PC-9 (cell line): ENCODE data around the gene TBCE. TPM values are rescaled to one million over a fixed set of nuclear protein-coding genes. Genes with fewer than 3 reads are reported as not detected.

ENCODE experiments used
- BruUV-seq: library from RNA; stranded (reverse); fragments of 400-500 nt; replicated peaks from 2 replicates; lab custom pipeline; 2021; lab: Mats Ljungman, UMichigan
- CTCF ChIA-PET: fragments of 300-600 bp; sonication (Branson Sonifier 250); formaldehyde crosslinking; loops from one replicate; lab custom pipeline; 2022; ENCODE audit warnings: antibody characterized with exemption; lab: Charles Lee
- POLR2A ChIA-PET: fragments of 300-600 bp; sonication (Branson Sonifier 250); formaldehyde crosslinking; loops from one replicate; lab custom pipeline; 2022; ENCODE audit warnings: antibody characterized with exemption; ENCODE audit not compliant: unreplicated experiment; lab: Charles Lee
- DNase-seq, 2 experiments: peaks; one replicate each; pipeline versions ENCODE4 v3.0.0 to v3.0.0-alpha.2; 2015 to 2022; ENCODE audit warnings: mixed read lengths in 1 of 2
- H2AFZ ChIP-seq: fragments of 200-600 bp; sonication (generic); 2 replicates; pipeline ENCODE4 v1.8.1; 2017; ENCODE audit warnings: antibody characterized with exemption
- H3F3A ChIP-seq: fragments of 200-600 bp; sonication (generic); 2 replicates; pipeline ENCODE4 v1.8.1; 2017; ENCODE audit warnings: antibody characterized with exemption, mild to moderate bottlenecking, low read depth; ENCODE audit not compliant: insufficient read depth
- H3K27ac ChIP-seq: fragments of 200-600 bp; sonication (generic); 2 replicates; pipeline ENCODE4 v1.6.1; 2016; ENCODE audit warnings: mixed run types
- H3K27me3 ChIP-seq: fragments of 200-600 bp; sonication (generic); 2 replicates; pipeline ENCODE4 v1.6.1; 2016; ENCODE audit warnings: low read depth, mixed run types; ENCODE audit not compliant: insufficient read depth
- H3K36me3 ChIP-seq: fragments of 200-600 bp; sonication (generic); 2 replicates; pipeline ENCODE4 v1.6.1; 2016; ENCODE audit warnings: low read depth, mixed run types
- H3K4me1 ChIP-seq: fragments of 200-600 bp; sonication (generic); replicated peaks from 2 replicates; pipeline ENCODE4 v1.6.1; 2016; ENCODE audit warnings: mixed run types; ENCODE audit not compliant: insufficient read depth
- H3K4me2 ChIP-seq: fragments of 200-600 bp; sonication (generic); 2 replicates; pipeline ENCODE4 v1.6.1; 2017; ENCODE audit warnings: mixed run types
- H3K4me3 ChIP-seq: fragments of 200-600 bp; sonication (generic); 2 replicates; pipeline ENCODE4 v1.6.1; 2016; ENCODE audit warnings: mixed run types
- H3K79me2 ChIP-seq: fragments of 200-600 bp; sonication (generic); 2 replicates; pipeline ENCODE4 v1.6.1; 2017; ENCODE audit warnings: low read depth, mixed run types
- H3K9me2 ChIP-seq: fragments of 200-600 bp; sonication (generic); 2 replicates; pipeline ENCODE4 v1.8.1; 2017; ENCODE audit warnings: mild to moderate bottlenecking; ENCODE audit not compliant: insufficient read depth
- H3K9me3 ChIP-seq: fragments of 200-600 bp; sonication (generic); 2 replicates; pipeline ENCODE4 v1.8.1; 2016; ENCODE audit warnings: low read depth; ENCODE audit not compliant: insufficient read depth
- H4K20me1 ChIP-seq: fragments of 200-600 bp; sonication (generic); 2 replicates; pipeline ENCODE4 v1.8.1; 2017; ENCODE audit not compliant: insufficient read depth
- EZH2 ChIP-seq: fragments of 200-600 bp; sonication (generic); IDR thresholded peaks from 2 replicates; pipeline ENCODE4 v1.8.0; 2017; ENCODE audit warnings: antibody characterized with exemption, low read depth
- intact Hi-C: fragments of 100-400 bp; cut with micrococcal nuclease; formaldehyde crosslinking; loops from one replicate; pipeline ENCODE4 v1.10.0; 2022; ENCODE audit not compliant: unreplicated experiment
- total RNA-seq: library from RNA; stranded (reverse); gene quantifications from 2 replicates; pipeline ENCODE4 v1.2.3, GENCODE V29; 2021
- TF ChIP-seq, protein P1 (sequence below): fragments of 200-600 bp; sonication (generic); conservative IDR thresholded peaks from 2 replicates; pipeline ENCODE4 v1.6.1; 2017; ENCODE audit warnings: mixed run types, antibody characterized with exemption, mild to moderate bottlenecking, moderate library complexity

The TBCE gene
- total RNA-seq, 1 experiment from 2014 or later = 18.9 TPM

DNA sequence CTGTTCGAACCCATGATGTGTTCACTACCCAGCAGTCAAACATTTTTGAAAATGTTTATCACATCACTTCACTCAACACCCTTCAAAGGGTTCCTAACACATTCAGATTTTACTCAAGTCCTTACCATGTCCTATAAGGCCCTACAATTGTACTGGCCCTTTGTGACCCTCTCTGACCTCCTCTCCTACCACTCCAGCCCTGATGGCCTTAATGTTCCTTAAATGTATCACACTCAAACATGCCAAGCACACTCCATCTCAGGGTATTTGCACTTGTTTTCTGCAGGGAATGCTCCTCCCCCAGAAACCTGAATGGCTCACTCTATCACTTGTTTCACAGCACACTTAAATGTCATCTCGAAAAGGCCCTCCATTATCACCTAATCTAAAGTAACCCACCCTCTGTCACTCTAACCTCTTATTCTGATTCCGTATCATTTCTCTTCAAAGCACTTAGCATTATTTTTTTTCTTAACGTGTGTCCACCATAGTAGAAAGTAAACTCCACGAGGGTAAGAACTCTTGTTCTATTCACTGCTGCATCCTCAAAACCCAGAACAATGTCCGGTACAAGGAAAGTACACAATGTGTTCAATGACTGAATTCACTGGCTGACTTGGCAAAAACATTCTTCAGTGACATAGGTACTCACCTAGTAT lies 46.6 kb upstream of the TBCE start:
- H3K36me3 ChIP-seq = peaks cover 22% of the 10 kb centered on the region; the same call in 1 of the 2 replicates
- H4K20me1 ChIP-seq = peaks cover 54% of the 10 kb centered on the region
- H3K27ac ChIP-seq = no peak overlapping the region
- H3F3A ChIP-seq = peaks cover 6% of the 10 kb centered on the region; the same call in 1 of the 2 replicates
- ChIA-PET POLR2A (no interaction called here), CTCF (no interaction called here)
- H3K4me1 ChIP-seq = peaks cover 18% of the 10 kb centered on the region
- no peak for DNase-seq
- BruUV-seq = no TSS peak
- no peaks in the 10 kb centered on the region for H3K9me2 ChIP-seq
- H3K9me3 ChIP-seq = no peaks in the 10 kb centered on the region
- intact Hi-C loops = loop anchor here (10.0 kb wide), 1 partner anchor 196 kb away; the partner anchor contains the start of gene TOMM20
- H3K79me2 ChIP-seq = peaks cover 99% of the 10 kb centered on the region
- H2AFZ ChIP-seq = no peak overlapping the region
- H3K4me2 ChIP-seq = no peak overlapping the region
- TF ChIP-seq, protein P1, sequence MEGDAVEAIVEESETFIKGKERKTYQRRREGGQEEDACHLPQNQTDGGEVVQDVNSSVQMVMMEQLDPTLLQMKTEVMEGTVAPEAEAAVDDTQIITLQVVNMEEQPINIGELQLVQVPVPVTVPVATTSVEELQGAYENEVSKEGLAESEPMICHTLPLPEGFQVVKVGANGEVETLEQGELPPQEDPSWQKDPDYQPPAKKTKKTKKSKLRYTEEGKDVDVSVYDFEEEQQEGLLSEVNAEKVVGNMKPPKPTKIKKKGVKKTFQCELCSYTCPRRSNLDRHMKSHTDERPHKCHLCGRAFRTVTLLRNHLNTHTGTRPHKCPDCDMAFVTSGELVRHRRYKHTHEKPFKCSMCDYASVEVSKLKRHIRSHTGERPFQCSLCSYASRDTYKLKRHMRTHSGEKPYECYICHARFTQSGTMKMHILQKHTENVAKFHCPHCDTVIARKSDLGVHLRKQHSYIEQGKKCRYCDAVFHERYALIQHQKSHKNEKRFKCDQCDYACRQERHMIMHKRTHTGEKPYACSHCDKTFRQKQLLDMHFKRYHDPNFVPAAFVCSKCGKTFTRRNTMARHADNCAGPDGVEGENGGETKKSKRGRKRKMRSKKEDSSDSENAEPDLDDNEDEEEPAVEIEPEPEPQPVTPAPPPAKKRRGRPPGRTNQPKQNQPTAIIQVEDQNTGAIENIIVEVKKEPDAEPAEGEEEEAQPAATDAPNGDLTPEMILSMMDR = no peak
- no peak for TF ChIP-seq EZH2
- no peaks in the 10 kb centered on the region for H3K27me3 ChIP-seq
- H3K4me3 ChIP-seq = no peak overlapping the region

DNA sequence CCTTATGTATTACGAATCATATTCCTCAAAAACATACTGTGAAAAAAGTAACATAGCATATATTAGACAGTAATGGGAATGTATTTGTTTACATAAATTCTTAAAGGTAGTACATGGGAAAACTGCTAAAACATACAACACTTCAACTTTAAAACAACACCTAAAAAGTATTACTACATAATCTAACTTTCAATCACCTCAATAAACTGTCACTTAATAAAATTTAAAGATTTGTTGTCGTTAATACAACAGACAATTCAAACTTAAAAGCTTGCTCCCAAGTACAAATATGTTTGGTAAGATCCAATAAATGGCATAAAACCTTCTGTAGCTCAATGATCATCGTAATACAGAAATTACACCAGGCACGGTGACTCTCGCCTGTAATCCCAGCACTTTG lies 42.9 kb upstream of the TBCE start:
- no TSS peak for BruUV-seq

DNA sequence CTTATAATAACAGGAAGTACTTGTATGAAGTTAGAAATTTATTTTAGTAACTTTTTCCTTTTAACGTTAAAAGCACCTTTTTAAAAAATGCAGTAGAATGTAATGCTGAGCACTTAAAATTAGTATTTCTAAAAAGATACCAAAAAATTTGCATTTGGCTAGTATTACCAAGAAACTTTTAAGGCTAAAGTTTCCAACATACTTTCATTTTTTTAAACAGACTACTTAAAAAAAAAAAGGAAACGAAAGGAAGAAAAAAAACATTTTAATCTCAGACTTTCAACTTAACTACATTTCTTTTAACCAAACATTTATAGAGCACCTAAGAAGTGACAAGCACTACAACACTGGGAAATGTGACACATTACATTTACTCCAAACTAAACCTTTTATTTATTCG lies 42.1 kb upstream of the TBCE start:
- intact Hi-C loops = loop anchor here (5.0 to 10.0 kb wide), 3 partner anchors 163 to 953 kb away; partner anchors contain the start of genes COA6, RBM34 and TOMM20

More for the DNA sequence above, 42.9 kb upstream of the TBCE start:
- Histone ChIP-seq H3F3A (peaks cover 5% of the 10 kb centered on the region), H2AFZ (no peak overlapping the region), H3K9me2 (no peaks in the 10 kb centered on the region), H3K79me2 (peaks cover 89% of the 10 kb centered on the region), H3K4me2 (peak overlapping the region; percentile 94; the same call in 1 of the 2 replicates), H3K27ac (no peak overlapping the region), H3K36me3 (peaks cover 21% of the 10 kb centered on the region; the same call in 1 of the 2 replicates), H4K20me1 (peaks cover 39% of the 10 kb centered on the region), H3K4me1 (peaks cover 26% of the 10 kb centered on the region), H3K4me3 (no peak overlapping the region), H3K9me3 (no peaks in the 10 kb centered on the region), H3K27me3 (no peaks in the 10 kb centered on the region)
- intact Hi-C loops = loop anchor here (10.0 kb wide), 1 partner anchor 199 kb away; the partner anchor contains the start of gene TOMM20
- ChIA-PET CTCF (interaction anchor here (0.6 kb wide), 1 partner anchor 69 kb away, joined by 5 read pairs; no protein-coding TSS in a partner anchor), POLR2A (no interaction called here)
- TF ChIP-seq EZH2 = no peak
- TF ChIP-seq, protein P1 = no peak
- DNase-seq = no peak

More for the DNA sequence above, 42.1 kb upstream of the TBCE start:
- ChIA-PET POLR2A (no interaction called here), CTCF (no interaction called here)
- Histone ChIP-seq H3K79me2 (peaks cover 89% of the 10 kb centered on the region), H3K27ac (no peak overlapping the region), H3K4me3 (peak overlapping the region; percentile 89; the same call in 1 of the 2 replicates), H3F3A (peaks cover 14% of the 10 kb centered on the region), H3K27me3 (no peaks in the 10 kb centered on the region), H2AFZ (no peak overlapping the region), H3K9me3 (no peaks in the 10 kb centered on the region), H3K9me2 (no peaks in the 10 kb centered on the region), H4K20me1 (peaks cover 39% of the 10 kb centered on the region), H3K4me1 (peaks cover 26% of the 10 kb centered on the region), H3K4me2 (peak overlapping the region; percentile 94), H3K36me3 (peaks cover 18% of the 10 kb centered on the region; the same call in 1 of the 2 replicates)
- no TSS peak for BruUV-seq
- no peak for DNase-seq
- TF ChIP-seq EZH2 = no peak
- TF ChIP-seq, protein P1 = no peak
